GM12874 (cell line): ENCODE data around the gene NCAPH2.

ENCODE experiments used
- TF ChIP-seq, protein P1 (sequence below): IDR thresholded peaks from 2 replicates; pipeline ENCODE4 v1.5.1; 2011; ENCODE audit warnings: low read depth, mild to moderate bottlenecking, control low read depth, low read length, moderate library complexity; ENCODE audit not compliant: insufficient read depth

The NCAPH2 gene

DNA sequence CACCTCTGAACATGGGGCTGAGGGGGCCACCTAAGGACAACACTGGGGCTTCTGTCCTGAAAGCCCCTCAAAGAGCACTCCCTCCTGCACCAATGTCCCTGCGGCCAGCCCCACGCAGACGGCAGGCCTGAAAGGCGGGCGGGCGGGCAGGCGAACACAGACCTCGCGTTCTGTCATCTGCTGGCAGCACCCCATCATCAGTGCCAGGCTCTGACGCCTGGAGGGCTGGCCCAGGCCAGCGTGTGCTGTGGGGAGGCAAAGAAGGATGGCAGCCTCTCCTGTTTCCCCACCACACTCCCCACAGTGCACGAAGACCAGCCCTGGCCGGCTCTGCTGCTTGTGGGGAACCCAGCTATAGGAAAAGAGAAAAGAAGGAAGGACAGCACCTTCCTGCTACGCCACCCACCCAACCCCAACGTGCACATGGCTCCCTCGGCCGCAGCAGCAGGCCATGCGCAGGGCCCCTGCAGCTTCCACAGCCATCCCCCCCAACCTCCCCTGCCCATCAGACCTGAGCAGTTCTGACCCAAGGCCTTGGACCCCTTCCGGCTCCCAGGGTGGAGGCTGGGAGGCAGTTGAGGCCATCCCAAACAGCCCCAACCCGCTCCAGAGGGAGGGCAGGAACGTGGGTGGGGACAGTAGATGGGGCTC, 36.7 kb upstream of the NCAPH2 start:
- TF ChIP-seq, protein P1, sequence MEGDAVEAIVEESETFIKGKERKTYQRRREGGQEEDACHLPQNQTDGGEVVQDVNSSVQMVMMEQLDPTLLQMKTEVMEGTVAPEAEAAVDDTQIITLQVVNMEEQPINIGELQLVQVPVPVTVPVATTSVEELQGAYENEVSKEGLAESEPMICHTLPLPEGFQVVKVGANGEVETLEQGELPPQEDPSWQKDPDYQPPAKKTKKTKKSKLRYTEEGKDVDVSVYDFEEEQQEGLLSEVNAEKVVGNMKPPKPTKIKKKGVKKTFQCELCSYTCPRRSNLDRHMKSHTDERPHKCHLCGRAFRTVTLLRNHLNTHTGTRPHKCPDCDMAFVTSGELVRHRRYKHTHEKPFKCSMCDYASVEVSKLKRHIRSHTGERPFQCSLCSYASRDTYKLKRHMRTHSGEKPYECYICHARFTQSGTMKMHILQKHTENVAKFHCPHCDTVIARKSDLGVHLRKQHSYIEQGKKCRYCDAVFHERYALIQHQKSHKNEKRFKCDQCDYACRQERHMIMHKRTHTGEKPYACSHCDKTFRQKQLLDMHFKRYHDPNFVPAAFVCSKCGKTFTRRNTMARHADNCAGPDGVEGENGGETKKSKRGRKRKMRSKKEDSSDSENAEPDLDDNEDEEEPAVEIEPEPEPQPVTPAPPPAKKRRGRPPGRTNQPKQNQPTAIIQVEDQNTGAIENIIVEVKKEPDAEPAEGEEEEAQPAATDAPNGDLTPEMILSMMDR: no peak

DNA sequence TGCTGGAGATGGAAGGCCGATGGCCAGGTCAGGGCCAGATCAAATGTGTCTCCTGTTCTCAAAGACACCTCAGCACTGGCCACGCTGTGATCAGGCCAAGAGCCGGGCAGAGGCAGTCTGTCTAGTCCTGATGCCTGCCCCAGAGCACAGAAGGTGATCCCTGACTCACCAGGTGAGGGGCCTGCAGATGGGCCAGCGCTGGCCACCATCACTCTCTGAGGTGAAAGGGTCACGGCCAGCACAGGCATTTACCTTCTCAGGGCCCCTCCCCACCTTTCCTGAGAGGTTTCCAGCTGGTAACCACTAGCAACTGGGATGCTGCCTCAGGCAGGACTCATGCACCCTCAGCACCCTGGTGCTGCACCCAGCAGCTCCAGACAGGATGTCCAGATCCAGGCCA, 36.1 kb upstream of the NCAPH2 start:
- TF ChIP-seq, protein P1: no peak

DNA sequence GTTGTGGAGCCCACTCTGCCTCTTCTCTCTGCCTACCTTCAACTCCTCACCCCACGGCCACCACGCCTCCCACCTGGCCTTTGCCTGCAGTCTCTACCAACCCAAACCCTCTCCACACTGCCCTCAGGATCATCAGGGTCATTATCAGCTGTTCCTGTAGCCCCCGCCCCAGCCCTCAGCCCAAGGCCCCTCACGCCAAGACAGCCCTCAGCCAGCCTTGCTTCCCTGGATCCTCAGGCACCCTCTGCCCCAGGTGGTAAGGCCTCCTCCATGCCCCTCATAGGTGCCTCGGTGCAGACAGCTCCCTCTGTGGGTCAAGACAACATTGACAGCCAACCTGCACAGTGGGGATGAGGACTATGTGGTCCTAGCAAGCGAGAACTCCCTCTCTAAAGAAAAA, 34.9 kb upstream of the NCAPH2 start:
- TF ChIP-seq, protein P1: peak; percentile 66

DNA sequence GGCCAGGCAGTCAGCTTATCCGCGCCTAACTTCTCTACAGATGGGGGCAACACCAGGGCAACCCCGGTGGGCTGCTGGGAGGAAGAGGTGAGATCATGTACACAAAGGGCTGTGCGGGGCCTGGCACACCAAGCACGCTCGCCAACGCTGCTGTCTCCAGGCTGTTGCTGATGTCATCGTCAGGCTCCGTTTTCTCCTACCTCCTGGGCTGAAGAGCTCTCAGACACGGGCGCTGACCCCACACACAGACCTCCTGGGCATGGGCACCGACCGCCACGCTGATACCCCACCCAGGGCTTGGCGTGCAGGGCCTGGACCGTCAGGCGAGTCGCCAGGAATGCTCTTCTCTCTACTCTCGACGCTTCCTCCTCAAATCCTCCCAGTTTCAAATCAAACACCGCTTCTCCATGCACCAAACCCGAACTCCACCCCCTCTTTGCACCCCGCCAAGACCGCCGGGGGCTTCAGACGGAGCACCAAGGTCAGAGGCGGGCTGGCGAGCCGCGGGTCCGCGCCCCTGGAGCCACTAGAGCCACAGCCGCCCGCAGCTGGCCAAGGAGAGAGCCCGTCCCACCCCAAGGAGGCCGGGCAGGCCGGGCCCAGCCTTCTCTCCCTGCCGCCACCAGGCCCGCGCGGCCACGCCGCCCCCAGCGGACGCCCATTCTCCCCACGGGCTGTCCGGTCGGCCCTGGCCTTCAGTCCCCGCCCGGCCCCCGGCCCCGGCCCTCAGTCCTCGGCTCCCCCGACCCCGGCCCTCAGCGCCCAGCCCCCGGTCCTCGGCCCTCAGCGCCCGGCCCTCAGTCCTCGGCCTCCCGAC, 34.0 kb upstream of the NCAPH2 start:
- TF ChIP-seq, protein P1: no peak

DNA sequence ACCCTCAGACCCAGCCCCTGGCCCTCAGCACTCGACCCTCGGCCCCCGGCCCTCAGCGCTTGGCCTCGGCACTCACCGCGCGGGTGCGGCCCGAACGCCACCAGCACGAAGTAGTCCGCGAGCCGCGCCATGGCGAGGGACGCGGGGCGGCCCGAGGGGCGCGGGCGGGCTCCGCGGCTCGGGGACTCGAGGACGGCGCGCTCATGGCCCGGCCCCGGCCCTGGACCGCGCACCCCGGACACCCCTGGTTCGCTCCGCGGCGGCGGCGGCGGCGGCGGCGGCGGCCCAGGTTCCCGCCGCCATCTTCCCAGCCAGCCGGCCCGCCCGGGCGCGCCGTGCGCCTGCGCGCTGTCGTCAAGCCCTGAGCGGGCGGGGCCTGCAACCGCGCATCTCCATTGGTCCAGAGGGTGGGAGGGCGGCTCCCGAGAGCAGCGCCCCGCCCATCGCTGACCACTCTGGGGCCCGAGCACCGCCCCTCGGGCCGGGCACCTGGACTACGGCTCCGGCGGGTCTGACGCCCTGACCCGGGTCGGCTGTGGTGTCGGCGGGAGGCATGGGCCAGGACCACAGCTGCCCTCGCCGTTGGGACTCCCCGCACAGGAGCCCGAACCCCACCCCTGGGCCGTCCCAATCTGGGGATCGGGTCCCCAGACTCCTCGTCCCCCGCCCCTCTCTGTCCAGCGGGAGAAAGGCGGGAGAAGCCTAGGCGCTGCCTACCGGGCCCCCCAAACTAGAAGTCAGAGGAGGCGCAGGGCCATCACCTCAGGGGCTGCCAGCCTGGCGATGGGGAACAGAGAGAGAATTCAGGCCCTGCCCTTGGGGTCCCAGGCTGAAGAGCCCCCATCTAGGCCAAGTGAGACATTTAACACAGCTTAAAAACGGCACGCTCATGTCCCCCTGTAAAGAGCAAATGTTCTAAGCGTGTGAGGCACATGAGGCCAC, 33.0 kb upstream of the NCAPH2 start, which contains the start of gene SBF1:
Gene SBF1, minus strand, starts transcription at position 326 of the 942 bp plus-strand sequence. Its CDS starts 195 bp downstream, at position 131.
- TF ChIP-seq, protein P1: no peak

DNA sequence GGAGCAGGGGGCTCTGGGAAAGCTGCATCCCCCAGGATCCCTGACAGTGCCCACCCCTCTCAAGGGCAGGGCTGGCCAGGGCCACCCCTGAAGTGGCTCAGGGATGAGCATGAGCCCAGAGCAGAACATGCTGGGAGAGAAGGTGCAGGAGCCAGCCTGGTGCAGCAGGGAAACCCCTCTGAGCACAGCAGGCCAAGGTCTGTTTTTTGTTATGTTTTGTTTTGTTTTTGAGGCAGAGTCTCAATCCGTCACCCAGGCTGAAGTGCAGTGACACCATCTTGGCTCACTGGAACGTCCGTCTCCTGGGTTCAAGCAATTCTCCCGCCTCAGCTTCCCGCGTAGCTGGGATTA, 32.4 kb upstream of the NCAPH2 start:
- TF ChIP-seq, protein P1: no peak

DNA sequence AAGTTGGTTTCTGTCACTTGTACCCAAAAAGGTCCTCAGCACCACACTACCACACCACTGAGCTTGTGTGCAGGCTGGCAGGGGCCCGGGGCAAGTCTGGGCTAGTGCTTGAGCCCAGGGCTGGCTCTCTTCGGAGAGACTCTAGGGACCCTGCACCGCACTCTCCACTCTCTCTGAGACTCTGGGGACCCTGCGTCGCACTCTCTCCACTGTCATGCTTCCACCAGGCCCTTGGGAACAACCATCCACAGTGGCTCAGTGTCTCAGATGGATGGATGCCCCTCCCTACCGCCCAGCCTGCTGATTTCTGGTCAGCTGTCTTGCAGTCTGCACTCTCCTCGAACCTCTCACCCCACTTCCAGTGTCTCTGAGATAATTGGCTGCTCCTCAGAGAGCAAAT, 31.2 kb upstream of the NCAPH2 start:
- TF ChIP-seq, protein P1: no peak
